Measurements from ENCODE around the gene DPYSL5.
A peak's percentile ranks its signal among the peaks of the same experiment; 100 is the strongest.

DPYSL5 gene

DNA sequence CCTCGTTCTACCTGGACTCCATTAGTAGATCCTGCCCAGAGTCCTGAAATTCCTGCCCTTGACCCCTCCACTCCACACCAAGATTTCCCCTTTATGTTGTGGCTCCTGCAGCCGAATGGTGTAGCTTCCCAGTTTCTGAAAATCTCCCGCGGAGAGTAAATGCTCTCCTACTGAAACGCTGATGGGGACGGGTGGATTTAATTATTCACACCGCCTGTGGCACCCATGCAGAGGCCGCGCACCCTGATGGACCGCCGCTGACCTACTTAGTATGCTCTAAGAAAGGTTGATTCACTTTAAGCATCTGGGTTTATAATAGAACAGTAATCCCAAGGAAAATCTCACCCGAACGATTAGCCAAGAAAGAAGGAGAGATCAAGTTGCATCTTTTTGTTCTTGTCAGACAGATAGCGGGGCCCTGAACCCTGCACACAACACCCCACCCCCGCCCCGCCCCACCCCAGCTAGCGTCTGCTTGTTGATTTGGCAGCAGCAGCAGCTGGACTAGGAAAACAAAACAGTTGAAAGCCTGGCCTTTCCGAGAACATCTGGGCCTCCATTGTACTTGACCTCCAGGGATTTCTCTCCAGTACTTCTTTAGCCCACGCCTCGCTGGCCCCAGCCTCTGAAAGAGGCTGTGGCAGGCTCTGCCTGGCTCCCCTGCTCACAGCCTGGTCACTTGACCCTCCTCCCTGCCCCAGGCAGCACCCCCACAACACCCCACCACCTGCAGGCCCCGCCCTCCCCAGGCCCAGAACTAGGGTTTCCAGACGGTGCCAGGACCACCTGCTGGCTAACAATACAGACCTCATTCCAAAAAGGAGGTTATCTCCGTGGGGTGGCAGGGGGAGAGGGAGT lies 53.6 kb downstream of the DPYSL5 start:
- H3K27me3 Mint-ChIP-seq: no peaks in the 10 kb centered on the region
- H3K9me3 Mint-ChIP-seq: no peaks in the 10 kb centered on the region
- ATAC-seq (no peak), DNase-seq (no peak)
- no peak overlapping the region for H3K4me3 Mint-ChIP-seq
- no peaks in the 10 kb centered on the region for H3K4me1 Mint-ChIP-seq
- no peak overlapping the region for H3K27ac Mint-ChIP-seq

DNA sequence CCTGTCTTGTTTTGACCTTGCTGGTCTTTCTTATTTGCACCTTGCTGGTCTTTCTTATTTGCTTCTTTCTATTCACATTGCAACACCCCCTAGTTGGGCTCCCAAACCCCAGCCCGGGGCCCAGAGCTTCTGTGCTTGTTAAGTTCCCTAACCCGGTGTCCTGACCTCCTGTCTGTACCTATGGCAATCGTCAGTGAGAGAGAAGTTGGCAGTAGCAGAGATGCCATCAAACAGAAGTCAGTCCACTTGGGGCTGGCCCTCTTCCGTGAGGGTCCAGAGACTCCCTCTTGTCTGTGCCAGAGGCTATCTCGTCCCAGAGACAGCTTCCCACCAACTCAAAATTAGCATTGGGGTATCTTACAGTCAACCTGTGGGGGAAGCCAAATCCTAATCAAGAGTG lies 55.7 kb downstream of the DPYSL5 start:
- ATAC-seq: no peak
- no peaks in the 10 kb centered on the region for H3K9me3 Mint-ChIP-seq

DNA sequence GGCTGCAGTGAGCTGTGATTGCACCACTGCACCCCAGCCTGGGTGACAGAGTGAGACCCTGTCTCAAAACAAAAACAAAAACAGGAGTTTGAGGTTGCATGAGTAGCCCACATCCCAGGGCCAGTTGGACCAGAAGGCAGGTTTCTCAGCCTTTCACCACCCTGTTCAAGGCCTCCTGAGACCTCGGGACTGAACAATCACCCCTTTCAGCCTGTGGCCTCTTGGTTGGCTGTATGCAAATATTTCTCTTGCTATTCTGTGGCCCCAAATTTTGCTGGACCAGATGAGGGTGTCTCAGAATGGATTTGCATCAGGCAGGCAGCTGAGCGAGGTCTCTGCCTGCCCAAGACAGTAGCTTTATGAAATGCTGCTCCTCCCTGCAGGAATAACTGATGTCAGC lies 56.9 kb downstream of the DPYSL5 start:
- Mint-ChIP-seq H3K27me3 (peaks cover 11% of the 10 kb centered on the region), H3K9me3 (no peaks in the 10 kb centered on the region), H3K4me3 (no peak overlapping the region), H3K27ac (no peak overlapping the region), H3K4me1 (no peaks in the 10 kb centered on the region)
- ATAC-seq (no peak), DNase-seq (no peak)

More for the DNA sequence above, 55.7 kb downstream of the DPYSL5 start:
- DNase-seq: no peak
- Mint-ChIP-seq H3K27ac (no peak overlapping the region), H3K4me1 (no peaks in the 10 kb centered on the region), H3K27me3 (peaks cover 11% of the 10 kb centered on the region), H3K4me3 (no peak overlapping the region)

DNA sequence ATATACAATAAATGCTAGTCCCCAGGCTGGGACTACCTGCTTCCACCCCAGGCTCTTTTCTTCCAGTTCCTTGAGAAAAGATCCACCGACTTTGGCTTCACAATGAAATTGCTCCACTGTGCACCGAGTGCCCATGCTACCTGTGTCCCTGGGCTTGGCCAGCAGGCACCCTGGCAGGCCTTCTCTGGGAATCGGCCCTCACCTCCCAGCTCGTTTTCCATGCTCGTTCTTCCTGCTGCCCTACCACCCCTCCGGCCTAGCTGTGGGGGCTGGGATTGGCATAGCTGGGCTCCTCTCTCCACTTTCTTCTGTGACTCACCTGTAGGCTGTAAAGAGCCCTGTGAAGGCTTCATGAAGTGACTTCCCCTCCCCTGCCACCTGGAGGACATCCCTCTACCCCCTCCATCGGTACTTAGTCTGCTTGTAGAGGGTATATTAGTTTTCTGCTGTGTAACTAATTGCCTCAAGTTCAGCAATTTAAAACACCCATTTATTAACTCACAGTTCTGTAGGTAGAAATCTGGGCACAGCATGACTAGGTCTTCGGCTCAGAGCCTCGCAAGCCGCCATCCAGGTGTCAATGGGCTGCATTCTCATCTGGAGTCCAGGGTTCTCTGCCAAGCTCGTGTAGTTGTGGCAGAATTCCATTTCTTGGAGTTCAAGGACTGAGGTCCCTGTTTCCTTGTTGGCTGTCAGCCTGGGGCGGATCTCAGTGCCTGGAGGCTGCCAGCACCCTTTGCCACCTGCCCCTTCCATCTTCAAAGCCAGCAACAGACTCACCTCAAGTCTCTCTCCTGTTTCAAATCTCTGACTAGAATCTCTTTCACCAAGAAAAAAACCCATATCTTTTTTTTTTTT lies 57.6 kb downstream of the DPYSL5 start:
- DNase-seq (no peak), ATAC-seq (no peak)
- H3K27me3 Mint-ChIP-seq: peaks cover 11% of the 10 kb centered on the region
- peak overlapping the region in 1 of 2 donors; percentile 83 for H3K27ac Mint-ChIP-seq
- H3K9me3 Mint-ChIP-seq: no peaks in the 10 kb centered on the region
- no peak overlapping the region for H3K4me3 Mint-ChIP-seq
- H3K4me1 Mint-ChIP-seq: no peaks in the 10 kb centered on the region

DNA sequence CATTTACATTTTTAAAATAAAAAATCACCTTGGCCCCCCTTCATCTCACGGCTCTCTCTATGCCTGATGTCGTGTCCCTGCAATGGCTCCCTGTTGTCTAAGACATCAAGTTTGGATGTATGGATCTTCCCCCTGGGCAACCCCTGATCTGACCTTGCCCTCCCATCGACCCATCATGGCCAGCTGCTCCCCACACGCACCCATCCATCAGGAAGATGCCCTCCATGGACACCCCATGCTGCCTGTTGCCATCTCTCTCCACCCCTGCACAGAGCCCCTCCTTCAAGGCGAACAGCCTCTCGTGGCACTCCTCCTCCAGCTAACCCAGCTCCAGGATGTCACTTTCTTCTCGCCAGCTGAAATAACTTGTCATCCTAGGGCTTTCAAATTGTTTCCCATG lies 59.5 kb downstream of the DPYSL5 start:
- H3K4me3 Mint-ChIP-seq: no peak overlapping the region
- DNase-seq: no peak
- ATAC-seq: no peak
- H3K4me1 Mint-ChIP-seq: no peaks in the 10 kb centered on the region
- peaks cover 11% of the 10 kb centered on the region for H3K27me3 Mint-ChIP-seq
- H3K27ac Mint-ChIP-seq: no peak overlapping the region
- H3K9me3 Mint-ChIP-seq: no peaks in the 10 kb centered on the region

DNA sequence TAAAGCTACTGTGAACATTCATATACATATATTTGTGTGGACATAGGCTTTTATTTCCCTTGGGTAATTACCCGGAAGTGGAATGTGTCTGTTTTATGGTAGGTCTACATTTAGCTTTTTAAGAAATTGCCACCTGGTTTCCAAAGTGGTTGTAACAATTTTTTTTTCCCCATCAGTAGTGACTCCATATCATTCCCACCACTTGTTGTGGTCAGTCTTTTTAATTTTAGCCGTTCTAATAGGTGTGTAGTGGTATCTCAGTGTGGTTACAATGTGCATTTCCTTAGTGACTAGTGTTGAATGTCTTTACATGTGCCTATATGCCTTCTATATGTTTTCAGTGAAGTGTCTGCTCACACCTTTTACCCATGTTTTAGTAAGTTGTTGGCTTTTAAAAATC lies 62.2 kb downstream of the DPYSL5 start:
- Mint-ChIP-seq H3K27ac (no peak overlapping the region), H3K27me3 (peaks cover 11% of the 10 kb centered on the region), H3K4me3 (no peak overlapping the region), H3K9me3 (no peaks in the 10 kb centered on the region), H3K4me1 (no peaks in the 10 kb centered on the region)
- DNase-seq (no peak), ATAC-seq (no peak)

DNA sequence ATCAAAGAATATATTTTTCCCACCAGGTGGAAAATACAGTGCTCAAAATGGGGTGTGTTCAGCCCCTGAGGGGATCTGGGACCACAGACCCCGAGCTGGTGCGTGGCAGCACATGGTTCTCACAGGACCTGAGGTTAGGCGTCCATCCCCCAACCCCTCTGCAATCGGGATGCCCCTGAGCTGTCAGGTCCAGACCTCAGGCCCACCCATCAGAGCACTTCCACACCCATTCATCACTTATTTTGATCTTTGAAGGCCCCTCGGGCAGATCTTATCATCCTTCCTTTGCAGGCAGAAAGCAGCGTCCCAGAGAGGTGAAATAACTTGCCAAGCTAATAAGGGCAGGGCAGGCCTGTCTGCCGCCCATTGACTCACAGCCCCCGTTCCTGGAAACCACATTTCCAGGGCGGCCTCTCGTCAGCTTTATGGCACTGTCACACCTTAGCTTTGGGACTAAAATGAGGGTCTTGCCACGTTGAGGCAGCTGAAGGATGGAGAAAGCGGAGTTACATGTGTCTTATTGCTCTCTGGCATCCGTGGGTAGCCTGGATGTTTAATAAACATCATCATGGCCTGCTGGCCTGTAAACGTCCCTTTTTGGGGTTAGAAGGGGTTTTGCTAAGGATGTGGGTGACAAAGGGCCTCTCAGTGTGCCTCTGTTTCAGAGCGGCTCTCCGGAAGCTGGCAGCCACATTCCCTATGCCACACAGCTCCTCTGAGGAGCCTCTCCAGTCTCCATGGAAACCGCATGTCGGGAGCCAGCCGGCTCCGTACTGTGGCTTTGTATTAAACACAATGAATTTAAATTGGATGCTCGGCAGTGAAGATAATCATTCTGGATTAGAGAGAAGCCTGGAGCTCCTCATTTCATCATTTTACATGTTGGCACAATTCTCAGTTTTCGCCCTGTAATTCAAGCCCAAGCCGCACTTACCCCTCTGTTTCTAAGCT lies 64.3 kb downstream of the DPYSL5 start:
- H3K4me3 Mint-ChIP-seq: no peak overlapping the region
- H3K4me1 Mint-ChIP-seq: no peaks in the 10 kb centered on the region
- peaks cover 9% of the 10 kb centered on the region for H3K27me3 Mint-ChIP-seq
- H3K27ac Mint-ChIP-seq: no peak overlapping the region
- H3K9me3 Mint-ChIP-seq: no peaks in the 10 kb centered on the region
- no peak for DNase-seq
- ATAC-seq: no peak

DNA sequence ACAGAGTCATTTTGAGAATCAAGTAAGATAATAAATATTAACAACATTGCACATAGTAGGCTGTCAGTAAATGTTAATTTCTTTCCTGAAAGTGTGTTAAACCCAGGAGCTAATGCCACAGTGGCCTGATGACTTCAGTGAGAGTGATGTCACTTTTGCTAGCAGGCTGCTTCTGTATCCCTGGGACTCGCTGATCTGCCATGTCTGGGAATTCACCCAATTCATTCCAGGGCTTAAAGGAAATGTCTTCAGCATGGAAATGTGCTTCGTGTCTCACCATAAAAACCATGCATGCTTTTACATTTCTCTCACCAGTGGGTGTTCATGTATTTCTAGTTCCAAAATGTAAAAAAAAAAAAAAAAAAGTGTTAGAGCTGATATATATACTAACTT lies 65.7 kb downstream of the DPYSL5 start:
- no peak for DNase-seq

DNA sequence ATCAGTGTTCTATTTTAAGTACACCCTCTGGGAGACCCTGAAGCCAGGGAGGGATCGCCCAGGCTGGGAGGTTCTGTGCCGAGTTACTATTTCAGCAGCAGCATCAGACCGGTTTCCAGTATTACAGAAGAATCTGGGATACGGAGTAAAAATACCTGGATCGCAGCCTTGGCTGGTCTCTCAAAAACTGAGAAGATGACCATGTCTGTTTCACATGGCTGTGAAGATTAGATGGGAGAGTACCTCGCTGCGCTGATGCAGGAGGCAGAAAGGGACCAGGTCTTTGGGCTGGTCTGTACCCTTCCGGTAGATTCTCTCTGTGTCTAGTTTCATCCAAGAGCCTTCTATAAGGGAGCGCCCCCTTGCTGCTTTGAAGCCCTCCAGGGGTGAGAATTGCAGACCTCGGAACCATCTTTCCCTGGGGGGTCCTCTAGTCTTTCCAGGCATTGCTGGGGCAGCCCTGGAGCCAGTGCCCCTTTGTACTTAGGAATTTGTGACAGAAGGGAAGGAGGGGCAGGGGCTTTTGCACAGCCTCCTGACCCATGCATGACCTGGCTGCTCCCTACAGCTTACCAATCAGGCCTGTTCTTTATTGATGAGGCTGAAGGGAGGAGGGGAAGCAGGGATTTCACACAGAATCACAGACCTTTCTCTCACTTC lies 66.2 kb downstream of the DPYSL5 start:
- H3K27me3 Mint-ChIP-seq: no peaks in the 10 kb centered on the region

More for the DNA sequence above, 65.7 kb downstream of the DPYSL5 start:
- no peaks in the 10 kb centered on the region for H3K4me1 Mint-ChIP-seq
- no peak overlapping the region for H3K4me3 Mint-ChIP-seq
- no peak for ATAC-seq
- no peaks in the 10 kb centered on the region for H3K27me3 Mint-ChIP-seq
- H3K27ac Mint-ChIP-seq: no peak overlapping the region
- no peaks in the 10 kb centered on the region for H3K9me3 Mint-ChIP-seq

DNA sequence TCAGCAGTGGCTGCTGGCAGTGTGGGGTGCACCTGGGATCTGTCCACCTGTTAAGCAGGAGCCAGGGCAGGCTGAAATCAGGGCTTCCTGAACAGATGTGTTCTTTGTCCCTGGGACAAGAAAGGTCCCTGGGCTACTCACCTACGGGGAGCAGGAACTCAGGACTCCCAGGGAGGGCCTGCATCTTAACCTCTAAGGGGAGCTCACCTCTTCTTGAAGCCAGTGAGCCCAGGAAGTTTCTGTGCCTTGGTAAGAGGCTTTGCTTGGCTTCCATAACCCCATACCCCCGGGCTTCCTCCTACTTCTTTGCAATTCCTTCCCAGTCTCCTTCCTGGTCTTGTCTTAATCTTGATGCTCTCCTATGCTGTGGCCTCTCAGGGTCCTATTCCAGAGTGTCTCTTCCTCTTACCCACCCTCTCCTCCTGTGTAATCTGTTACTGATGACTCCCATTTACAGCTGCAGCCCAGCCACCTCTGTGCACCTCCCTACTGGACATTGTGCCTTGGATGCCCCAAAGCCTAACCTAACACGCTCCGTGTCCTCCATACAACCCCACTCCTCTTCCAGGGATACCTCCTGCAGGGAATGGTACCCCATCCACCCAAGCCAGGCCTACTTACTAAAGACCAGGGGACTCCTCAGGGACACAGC lies 66.9 kb downstream of the DPYSL5 start:
- Mint-ChIP-seq H3K27me3 (no peaks in the 10 kb centered on the region), H3K4me3 (no peak overlapping the region), H3K27ac (no peak overlapping the region), H3K9me3 (no peaks in the 10 kb centered on the region), H3K4me1 (no peaks in the 10 kb centered on the region)
- ATAC-seq (no peak), DNase-seq (no peak)

More for the DNA sequence above, 66.2 kb downstream of the DPYSL5 start:
- Mint-ChIP-seq H3K9me3 (no peaks in the 10 kb centered on the region), H3K27ac (no peak overlapping the region), H3K4me3 (no peak overlapping the region), H3K4me1 (no peaks in the 10 kb centered on the region)
- ATAC-seq (no peak), DNase-seq (no peak)

DNA sequence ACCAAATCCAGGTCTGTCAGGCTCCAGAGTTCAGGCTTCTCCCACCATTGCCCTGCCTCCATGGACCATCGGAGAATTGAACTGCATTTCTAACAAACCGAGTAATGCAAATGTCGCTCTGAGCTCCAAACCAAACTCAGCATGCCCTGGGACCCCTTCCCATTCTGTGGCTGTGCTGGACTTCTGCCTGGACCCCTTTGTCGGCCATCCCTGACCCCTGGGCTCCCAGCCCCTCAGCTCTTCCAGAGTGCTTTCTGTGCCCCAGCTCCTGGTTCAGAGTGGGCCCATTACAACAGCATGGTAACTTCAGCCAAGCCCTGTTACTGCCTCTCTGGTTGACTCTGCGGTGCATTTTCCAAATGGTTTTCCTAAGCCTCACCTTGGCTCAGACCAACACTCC lies 67.4 kb downstream of the DPYSL5 start:
- no peak overlapping the region for H3K27ac Mint-ChIP-seq
- H3K27me3 Mint-ChIP-seq: no peaks in the 10 kb centered on the region
- no peak for DNase-seq
- H3K4me1 Mint-ChIP-seq: no peaks in the 10 kb centered on the region
- no peak overlapping the region for H3K4me3 Mint-ChIP-seq
- ATAC-seq: no peak
- no peaks in the 10 kb centered on the region for H3K9me3 Mint-ChIP-seq

DNA sequence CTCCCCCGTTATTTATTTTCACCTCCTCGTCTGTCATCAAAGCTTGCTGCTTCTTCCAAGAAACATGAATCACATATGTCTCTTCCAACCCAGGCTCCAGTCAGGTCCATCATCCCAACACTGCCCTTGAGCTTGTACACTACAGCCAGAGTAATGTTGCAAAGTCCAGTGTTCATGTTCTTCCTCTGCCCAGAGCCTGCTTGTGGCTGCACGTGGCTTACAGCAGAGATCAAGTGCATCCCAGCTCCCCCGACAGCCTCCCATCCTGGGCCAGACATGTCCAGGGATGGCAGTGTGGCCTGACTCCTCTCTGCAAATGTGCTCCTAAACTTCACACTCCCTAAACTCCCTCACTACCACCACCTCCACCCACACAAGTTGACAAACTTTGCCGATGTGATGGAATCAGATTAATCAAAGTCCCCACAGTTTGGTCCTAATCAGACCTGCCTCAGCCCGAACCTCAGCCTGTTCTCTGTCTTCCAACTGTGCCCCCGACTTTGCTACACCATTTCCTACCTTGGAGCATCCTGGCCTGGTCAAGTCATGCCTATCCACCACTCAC lies 68.3 kb downstream of the DPYSL5 start:
- Mint-ChIP-seq H3K9me3 (no peaks in the 10 kb centered on the region), H3K4me3 (no peak overlapping the region), H3K27ac (no peak overlapping the region), H3K27me3 (peaks cover under 1% of the 10 kb centered on the region), H3K4me1 (no peaks in the 10 kb centered on the region)
- ATAC-seq (no peak), DNase-seq (no peak)

DNA sequence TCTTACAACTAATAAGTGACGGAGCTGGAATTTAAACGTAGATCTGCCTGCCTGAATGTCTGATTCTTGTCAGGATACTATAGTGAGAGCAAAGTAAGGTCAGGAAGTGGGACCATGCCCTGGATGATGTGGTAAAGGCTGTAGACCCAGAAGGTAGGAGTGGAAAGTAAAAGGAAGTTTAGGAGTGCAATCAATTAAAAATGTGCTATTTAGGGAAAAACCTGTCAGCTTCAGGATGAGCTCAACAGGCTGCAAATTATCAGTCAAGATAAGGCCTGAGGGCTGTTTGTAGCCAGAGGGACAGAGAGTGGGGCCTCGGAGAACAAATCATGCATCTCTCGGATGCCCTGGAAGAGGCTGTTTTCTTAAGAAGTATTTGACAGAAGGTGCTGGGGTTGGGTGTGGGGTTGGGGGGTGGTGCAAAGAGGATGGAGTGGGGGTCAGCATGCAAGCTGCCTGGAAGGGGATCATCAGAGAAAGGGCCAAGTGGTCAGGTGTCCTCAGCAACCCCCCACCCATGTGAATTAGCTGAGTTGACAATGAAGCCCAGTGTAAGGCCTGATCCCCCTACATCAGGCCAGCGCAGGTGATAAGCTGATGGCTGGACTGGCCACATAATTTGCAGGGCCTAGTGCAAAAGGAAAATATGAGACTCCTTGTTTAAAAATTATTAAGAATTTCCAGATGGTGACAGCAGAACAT lies 69.4 kb downstream of the DPYSL5 start:
- H3K27me3 Mint-ChIP-seq: peaks cover 11% of the 10 kb centered on the region
- no peak for DNase-seq
- H3K4me1 Mint-ChIP-seq: peaks cover 2% of the 10 kb centered on the region
- no peak overlapping the region for H3K27ac Mint-ChIP-seq
- H3K4me3 Mint-ChIP-seq: no peak overlapping the region
- no peaks in the 10 kb centered on the region for H3K9me3 Mint-ChIP-seq
- ATAC-seq: no peak

DNA sequence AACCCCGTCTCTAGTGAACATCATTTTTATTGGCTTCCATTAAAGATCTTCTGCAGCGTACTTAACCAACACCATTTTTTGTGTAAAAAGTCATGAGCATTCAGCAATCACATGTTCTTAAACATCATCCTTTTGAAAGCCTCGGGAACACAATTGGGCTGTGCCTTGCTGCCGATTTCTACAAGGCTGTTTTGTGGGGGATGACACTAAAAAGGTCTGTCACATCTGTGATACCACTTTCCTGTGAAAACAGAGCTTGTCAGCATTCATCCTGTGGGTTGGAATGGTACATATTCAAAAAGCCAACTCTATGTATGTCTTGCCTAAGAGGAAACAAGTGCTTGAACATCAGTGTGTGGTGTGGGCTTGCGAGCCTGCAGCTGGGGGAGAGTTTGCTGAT lies 73.4 kb downstream of the DPYSL5 start:
- H3K4me1 Mint-ChIP-seq: peaks cover 12% of the 10 kb centered on the region
- no peak overlapping the region for H3K4me3 Mint-ChIP-seq
- DNase-seq: no peak
- H3K9me3 Mint-ChIP-seq: no peaks in the 10 kb centered on the region
- H3K27me3 Mint-ChIP-seq: peaks cover 30% of the 10 kb centered on the region
- no peak overlapping the region for H3K27ac Mint-ChIP-seq
- no peak for ATAC-seq
